ENCODE measurements around the gene VKORC1L1.

DNA sequence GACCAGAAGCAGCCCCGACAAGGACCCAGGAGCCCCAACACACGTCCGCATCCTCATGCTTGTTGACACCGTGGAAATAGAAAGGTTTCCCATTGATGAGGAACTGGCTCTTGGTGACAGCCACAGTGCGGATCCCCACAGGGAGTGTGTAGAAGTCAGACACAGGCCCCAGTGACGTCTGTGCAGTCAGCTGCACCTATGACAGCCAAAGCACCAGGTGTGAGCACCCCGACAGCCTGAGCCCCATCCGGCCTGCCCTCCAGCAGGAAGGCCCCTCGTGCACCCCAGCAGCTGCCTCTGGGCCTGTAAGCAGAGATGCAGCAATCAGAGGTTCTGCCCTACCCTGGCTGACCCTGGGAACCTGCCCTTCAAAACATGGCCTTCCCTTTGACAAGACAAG, 102.0 kb downstream of the VKORC1L1 start:
- TF ChIP-seq, protein P1, sequence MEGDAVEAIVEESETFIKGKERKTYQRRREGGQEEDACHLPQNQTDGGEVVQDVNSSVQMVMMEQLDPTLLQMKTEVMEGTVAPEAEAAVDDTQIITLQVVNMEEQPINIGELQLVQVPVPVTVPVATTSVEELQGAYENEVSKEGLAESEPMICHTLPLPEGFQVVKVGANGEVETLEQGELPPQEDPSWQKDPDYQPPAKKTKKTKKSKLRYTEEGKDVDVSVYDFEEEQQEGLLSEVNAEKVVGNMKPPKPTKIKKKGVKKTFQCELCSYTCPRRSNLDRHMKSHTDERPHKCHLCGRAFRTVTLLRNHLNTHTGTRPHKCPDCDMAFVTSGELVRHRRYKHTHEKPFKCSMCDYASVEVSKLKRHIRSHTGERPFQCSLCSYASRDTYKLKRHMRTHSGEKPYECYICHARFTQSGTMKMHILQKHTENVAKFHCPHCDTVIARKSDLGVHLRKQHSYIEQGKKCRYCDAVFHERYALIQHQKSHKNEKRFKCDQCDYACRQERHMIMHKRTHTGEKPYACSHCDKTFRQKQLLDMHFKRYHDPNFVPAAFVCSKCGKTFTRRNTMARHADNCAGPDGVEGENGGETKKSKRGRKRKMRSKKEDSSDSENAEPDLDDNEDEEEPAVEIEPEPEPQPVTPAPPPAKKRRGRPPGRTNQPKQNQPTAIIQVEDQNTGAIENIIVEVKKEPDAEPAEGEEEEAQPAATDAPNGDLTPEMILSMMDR (IDR thresholded peaks at IDR 0.05; ENCODE audit: low read depth, low read length) = no peak
- no peak for TF ChIP-seq POLR2A (IDR thresholded peaks at IDR 0.05; ENCODE audit: extremely low read depth, insufficient read length)
- TF ChIP-seq, protein P2, sequence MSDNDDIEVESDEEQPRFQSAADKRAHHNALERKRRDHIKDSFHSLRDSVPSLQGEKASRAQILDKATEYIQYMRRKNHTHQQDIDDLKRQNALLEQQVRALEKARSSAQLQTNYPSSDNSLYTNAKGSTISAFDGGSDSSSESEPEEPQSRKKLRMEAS (IDR thresholded peaks at IDR 0.05; ENCODE audit: low read depth, low read length) = no peak

All from NB4 (cell line).